GM21529 (cell line): ENCODE data around the gene TRPC1.

ENCODE experiments used
- ATAC-seq: cut with Tn5 transposase; IDR thresholded peaks from one replicate; pipeline ENCODE4 v1.9.1; 2021; ENCODE audit not compliant: unreplicated experiment

TRPC1 gene

DNA sequence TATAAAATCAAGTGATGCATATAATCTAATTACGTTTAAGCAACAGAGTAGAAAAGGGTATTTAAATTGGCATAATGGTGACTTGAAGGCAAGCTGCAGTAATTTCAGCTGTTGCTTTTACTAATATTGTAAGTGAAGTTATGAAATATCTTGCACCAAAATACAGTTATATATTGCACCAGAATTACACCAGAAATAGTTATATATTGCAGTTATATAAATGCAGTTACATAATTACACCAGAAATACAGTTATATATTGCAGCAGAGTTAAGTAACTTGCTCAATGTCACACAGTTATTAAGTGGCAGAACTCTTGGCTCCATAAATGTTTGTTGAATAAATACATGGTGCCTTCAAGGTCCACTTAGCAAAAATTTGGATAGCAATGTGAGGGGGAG, 113.7 kb downstream of the TRPC1 start:
- ATAC-seq: no peak

DNA sequence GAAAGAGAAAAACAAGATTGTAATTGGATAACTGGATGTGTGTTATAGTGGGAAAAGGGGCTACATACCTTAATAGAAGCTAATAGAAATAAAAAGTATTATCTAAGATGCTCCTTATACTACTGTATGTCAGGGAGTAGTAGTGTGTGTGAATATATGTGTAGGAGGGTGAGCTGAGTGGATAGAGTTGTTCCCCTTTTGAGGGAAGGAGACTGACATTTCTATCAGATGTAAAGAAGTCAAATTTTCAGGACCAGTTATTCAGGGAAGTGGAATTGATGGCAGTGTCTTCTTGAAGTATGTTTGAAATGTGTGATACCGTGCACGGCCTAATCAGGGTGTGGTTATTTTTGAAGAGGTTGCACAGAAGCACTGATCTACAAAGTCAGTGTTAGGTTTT, 116.0 kb downstream of the TRPC1 start:
- no peak for ATAC-seq

DNA sequence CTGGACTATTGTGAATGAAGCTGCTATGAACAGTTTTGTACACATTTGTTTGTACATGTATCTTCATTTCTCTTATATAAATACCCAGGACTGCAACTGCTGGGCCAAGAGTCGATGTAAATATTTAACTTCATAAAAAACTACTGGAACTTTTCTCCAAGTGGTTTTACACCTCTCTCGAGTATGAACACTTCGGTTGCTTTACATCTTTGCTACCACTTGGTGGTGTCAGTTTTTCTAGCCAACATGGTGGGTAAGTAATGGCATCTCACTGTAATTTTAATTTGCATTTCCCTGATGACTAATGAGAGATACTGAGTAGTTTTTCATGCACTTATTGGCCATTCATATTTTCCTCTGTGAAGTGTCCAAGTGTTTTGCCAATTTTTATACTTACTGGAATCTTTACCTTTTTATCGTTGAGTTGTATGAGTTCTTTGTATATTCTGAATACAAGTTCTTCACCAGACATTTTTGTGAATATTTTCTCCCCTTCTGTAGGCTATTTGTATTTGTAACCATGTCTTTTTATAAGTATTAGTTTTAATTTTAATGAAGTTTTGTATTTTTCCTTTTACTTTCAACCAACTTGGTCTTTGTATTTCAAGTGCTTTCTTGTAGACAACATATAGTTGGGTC, 120.6 kb downstream of the TRPC1 start:
- ATAC-seq: no peak

DNA sequence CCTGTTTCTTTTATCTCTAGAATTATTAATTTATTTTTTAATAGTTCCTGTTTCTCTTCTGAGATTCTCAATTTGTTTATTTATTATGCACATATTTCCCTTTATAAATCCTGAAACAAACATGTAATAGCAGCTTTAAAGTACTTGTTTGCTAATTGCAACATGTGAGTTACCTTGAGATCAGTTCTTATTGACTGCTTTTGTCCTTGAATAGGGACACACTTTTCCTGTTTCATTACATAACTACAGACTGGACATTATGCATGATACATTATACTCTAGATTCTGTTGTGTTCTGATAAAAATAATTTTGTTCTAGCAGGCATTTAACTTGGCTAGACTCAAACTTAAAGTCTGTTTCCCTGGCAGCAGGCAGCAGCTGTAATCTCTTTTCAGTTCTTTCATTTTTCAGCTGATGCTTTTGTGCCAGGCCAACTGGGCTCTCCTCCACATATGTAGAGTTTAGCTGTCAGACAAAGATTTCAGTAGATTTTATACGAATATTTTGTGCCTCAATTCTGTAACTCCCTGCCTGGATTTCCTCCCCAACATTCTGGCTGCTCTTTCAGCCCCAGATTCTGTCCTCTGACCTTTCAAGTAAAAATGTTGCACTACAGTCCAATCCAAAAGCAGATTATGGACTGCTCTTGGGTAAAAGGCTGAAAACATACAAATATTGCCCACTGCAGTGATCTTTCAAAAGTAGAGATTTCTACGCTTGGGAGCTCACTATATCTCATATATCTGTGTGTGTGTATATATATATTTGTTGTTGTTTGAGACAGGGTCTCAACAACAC, 123.1 kb downstream of the TRPC1 start:
- ATAC-seq: no peak

DNA sequence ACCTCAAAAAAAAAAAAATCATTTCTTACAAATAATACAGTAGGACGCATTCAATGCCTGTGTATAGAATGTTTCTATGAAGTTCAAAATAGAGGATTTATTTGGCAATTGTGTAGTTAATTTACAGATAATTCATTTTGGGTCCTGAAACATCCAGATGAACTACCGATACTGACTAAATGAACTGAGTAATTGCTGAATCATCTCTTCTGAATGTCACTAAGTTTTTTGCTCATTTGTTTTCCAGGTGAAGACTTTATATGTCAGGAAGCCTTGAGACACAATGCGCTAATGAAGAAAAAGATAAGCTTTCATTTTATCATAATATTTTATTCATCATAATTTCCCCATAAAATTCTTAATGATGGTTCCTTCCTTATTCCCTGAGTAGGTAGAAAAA, 125.3 kb downstream of the TRPC1 start:
- no peak for ATAC-seq

DNA sequence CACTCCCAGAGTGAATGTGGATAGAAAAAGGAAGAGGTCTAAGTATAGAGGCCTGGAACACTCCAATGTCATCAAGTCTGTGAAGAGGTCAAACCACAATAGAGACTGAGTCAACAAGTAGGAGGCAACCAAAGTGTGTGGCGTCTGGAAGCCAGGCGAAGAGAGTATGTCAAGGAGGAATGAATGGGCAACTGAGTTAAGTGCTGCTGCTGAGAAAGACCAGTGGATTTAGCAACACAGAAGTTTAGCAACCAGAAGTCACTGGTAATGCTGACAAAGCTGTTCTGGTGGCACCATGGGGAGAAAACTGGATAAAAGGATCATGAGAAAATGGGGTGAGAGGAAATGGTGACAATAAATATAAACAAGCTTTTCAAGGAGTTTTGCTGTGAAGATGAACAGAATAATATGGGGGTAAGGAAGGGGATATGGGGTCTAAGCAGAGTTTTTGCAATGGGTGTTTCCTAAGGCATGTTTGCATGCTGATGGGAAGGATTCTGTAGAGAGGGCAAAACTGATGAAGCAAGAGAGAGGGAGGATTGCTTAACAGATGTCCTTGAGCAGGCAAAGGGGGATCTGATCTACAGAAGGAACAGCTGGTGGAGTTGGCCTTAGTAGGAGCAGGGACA, 126.7 kb downstream of the TRPC1 start:
- ATAC-seq: no peak

DNA sequence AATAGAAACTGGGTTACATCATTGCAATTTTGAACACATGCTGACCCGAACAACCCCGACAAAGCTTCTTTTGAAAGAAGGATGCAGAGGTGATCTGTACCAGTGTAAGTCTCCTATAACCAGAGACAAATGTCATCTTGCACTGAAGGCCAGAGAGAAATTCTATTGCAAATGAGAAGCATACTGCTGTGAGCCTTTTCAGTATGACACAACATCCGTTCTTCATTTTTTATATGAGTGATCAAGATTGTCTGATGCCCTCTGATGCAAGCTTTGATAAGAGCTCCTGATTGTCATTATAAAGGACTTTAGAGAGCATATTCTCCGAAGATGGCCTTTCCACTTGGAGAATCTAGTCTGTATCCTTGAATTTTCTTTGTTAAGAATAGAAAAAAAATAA, 128.2 kb downstream of the TRPC1 start:
- ATAC-seq: no peak

DNA sequence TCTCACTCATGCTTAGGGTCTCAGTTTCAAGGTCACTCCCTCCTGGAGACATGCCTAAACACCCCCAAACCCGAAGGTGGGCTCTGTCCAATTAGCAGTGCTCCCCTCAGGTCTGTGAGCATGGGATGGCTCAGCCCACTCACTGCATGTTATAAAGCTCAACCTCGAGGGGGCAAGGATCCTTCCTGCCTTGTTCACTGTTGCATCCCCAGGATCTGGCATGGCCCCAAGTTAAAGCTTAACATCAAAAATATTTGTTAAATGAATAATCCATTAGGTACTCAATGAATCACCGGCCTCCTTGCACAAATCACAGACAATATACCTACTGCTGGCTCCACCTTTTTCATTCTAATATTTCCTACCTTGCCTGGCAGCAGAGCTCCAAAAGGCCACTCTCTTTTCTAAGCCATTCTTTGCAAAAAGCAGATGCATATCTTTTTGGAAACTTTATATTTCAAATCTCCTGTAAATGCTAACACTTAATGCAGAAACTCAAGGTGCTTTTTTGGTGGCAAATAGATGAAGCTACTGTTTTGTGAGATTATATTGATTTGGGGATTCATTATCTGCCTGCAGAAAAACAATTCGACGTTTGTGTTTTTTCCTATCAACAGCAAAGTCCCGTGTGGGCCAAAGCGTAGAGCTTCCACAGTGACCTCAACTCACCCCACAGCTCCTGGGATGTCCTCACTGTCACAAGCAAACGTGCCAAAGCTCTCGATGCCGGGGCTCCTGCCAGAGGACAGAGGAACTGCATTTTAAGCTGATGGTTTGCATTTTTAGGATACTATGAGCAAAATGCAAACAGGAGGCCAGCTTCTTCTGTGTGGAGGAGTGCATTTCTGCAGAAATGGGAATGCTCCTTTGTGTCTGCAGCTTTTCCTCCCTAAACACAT, 129.7 kb downstream of the TRPC1 start:
- ATAC-seq: no peak

DNA sequence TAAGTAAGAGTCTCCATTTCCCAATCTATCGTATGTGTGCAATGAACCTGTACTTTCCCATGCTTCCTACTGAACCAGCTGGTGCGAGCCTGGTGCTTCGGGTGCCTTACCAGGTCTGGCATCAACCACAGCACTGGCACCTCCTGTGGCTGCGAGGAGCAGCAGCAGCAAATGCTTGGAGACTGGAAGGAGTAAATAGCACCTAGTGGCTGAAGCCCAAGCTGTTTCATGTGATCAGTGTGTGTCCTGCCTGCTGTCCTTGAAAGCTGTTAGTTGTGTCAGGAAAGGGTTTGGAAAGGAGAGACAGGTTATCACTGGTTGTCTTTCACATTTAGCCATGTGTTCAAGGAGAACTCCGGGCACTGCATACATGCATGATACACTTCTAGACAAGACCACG, 133.2 kb downstream of the TRPC1 start:
- ATAC-seq: no peak
